ENCODE results near the gene FCRL4. TPM values are rescaled to one million over a fixed set of nuclear protein-coding genes. Genes with fewer than 3 reads are reported as not detected.

The FCRL4 gene
- total and polyA plus RNA-seq, 10 of the 15 experiments (the other 5 are each of a cell fraction or from before 2014, with no cell fraction given): 0.09 to 0.44 (median 0.26) TPM; not detected in 1

DNA sequence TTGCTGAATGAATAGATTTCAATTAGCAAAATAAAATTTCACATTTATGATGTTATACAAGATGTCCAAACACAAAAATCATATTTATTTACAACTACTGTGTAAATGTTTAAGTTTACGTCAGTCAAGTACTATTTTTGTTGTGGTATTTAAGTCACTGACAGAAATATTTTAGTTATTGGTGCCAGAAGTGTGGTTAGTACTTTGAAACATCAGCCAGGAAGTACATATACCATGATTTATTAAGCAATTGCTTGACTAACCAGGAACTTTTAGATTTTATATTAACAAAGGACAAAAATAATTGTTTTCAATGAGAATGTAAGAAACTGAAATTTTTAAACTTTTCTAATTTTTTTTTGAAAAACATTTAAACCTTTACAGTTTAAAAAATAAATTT lies 2.4 kb upstream of the FCRL4 start (continued):
- TF ChIP-seq JUND (IDR thresholded peaks at IDR 0.05; ENCODE audit: low read depth, low read length) (no peak), NR2C1 (IDR thresholded peaks at IDR 0.05) (no peak), SRF (IDR thresholded peaks at IDR 0.05; ENCODE audit: low read depth in 2 of 2, low read length in 2 of 2) (no peak), SUZ12 (IDR thresholded peaks at IDR 0.05; ENCODE audit: unreplicated experiment) (no peak), CHD2 (IDR thresholded peaks at IDR 0.05; ENCODE audit: borderline replicate concordance, low read depth, low read length) (no peak)

DNA sequence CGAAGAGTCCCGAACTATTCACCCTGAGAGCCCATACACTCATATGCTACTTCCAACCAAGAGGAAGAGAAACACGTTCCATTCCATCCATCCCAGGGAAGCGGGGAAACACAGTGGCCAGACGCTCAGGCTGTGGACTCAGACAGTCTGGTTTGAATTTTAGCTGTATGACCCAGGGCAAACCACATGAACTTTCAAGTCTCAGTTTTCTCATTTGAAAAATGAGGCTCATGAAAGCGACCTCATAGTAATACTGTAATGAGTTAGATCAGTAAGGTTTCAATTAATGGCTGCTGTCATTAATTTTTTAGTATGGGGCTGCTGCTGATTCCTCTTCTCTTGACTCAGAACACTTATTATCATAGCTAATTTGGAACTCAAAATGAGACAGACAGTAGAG lies 1.5 kb downstream of the FCRL4 start:
- intact Hi-C loops (cut with micrococcal nuclease; ENCODE audit: unreplicated experiment): no loop called here
- ChIA-PET POLR2A (interaction anchor here (1.7 kb wide), 1 partner anchor 13 kb away, joined by 3 read pairs; no protein-coding TSS in a partner anchor), CTCF (interaction anchor here (0.6 to 5.7 kb wide), 16 partner anchors 8 to 399 kb away, joined by 3 to 51 read pairs (median 4); no protein-coding TSS in a partner anchor), SMC1A (ENCODE audit: uncharacterized antibody, unreplicated experiment) (interaction anchor here (0.8 to 3.3 kb wide), 9 partner anchors 11 to 197 kb away, joined by 3 to 34 read pairs (median 5); no protein-coding TSS in a partner anchor), RAD21 (ENCODE audit: unreplicated experiment) (interaction anchor here (1.2 to 4.1 kb wide), 6 partner anchors 16 to 104 kb away, joined by 3 to 31 read pairs (median 6); partner anchors contain the start of gene FCRL3)
- Histone ChIP-seq H3K4me1 (ENCODE audit: control insufficient read depth, insufficient read depth, low read length) (peaks cover 35% of the 10 kb centered on the region), H3K27ac (ENCODE audit: control insufficient read depth, insufficient read depth) (no peak overlapping the region), H3K9me3 (replicated peaks; ENCODE audit: control insufficient read depth, insufficient read depth, low read length) (no peaks in the 10 kb centered on the region), H3K4me2 (ENCODE audit: control insufficient read depth, insufficient read depth) (peak overlapping the region; percentile 64), H3K27me3 (replicated peaks in 1 of 2; ENCODE audit: control insufficient read depth in 2 of 2, insufficient read depth in 2 of 2, low read length in 1 of 2) (no peaks in the 10 kb centered on the region), H3K79me2 (ENCODE audit: control insufficient read depth, insufficient read depth, low read length) (no peaks in the 10 kb centered on the region), H2AFZ (ENCODE audit: control insufficient read depth, low read depth, low read length) (no peak overlapping the region), H3K36me3 (ENCODE audit: control insufficient read depth in 2 of 2, insufficient read depth in 2 of 2, low read length in 1 of 2) (no peaks in the 10 kb centered on the region), H3K4me3 (peak overlapping the region; percentile 13; the same call in 1 of the 2 replicates), H3K9ac (ENCODE audit: control insufficient read depth, insufficient read depth, low read length) (no peak overlapping the region), H4K20me1 (ENCODE audit: control insufficient read depth, insufficient read depth) (no peaks in the 10 kb centered on the region)
- no TSS peak for BruUV-seq (replicated peaks)
- FAIRE-seq: peak; percentile 75
- peak; percentile 85 for ATAC-seq
- 0% methylated on average over 6 of the region's 6 CpGs for WGBS (ENCODE audit: insufficient coverage, insufficient replicate concordance, low lambda C conversion rate, missing lambda C conversion rate)
- no peak for DNase-seq (ENCODE audit: low read depth, low spot score)
- in situ Hi-C loops (cut with MboI): no loop called here
- TF ChIP-seq IKZF2 (IDR thresholded peaks at IDR 0.05) (peak; percentile 58 to 63; a peak in 3 of 4 replicates), CBFB (IDR thresholded peaks at IDR 0.05; ENCODE audit: low read depth) (peak; percentile 72; the same call in 1 of the 2 replicates), RUNX3 (IDR thresholded peaks at IDR 0.05; ENCODE audit: low read length) (peak; percentile 94), NR2F1 (conservative IDR thresholded peaks at IDR 0.05) (peak; percentile 98), ZBED1 (IDR thresholded peaks at IDR 0.05; ENCODE audit: borderline replicate concordance) (0 out of 2 replicates have a peak, but pooled peaks have one; percentile 35), POLR2A (IDR thresholded peaks at IDR 0.05; ENCODE audit: low read depth, low read length) (no peak), SIN3A (IDR thresholded peaks at IDR 0.05; ENCODE audit: low read depth, low read length) (no peak), PAX5 (IDR thresholded peaks at IDR 0.05; ENCODE audit: borderline replicate concordance, low read depth, low read length) (peak; percentile 62; the same call in 1 of the 2 replicates), SPI1 (IDR thresholded peaks at IDR 0.05; ENCODE audit: borderline replicate concordance, insufficient read depth, low read depth, low read length) (peak; percentile 29; the same call in 1 of the 2 replicates), GATAD2B (conservative IDR thresholded peaks at IDR 0.05; ENCODE audit: low read depth) (no peak), CREM (IDR thresholded peaks at IDR 0.05; ENCODE audit: low read depth) (peak; percentile 46), KLF5 (IDR thresholded peaks at IDR 0.05; ENCODE audit: partially characterized antibody) (no peak), ATF7 (IDR thresholded peaks at IDR 0.05; ENCODE audit: low read depth) (peak; percentile 67), NFYB (IDR thresholded peaks at IDR 0.05; ENCODE audit: insufficient read depth, low read depth, low read length) (no peak)
- TF ChIP-seq, protein P1, sequence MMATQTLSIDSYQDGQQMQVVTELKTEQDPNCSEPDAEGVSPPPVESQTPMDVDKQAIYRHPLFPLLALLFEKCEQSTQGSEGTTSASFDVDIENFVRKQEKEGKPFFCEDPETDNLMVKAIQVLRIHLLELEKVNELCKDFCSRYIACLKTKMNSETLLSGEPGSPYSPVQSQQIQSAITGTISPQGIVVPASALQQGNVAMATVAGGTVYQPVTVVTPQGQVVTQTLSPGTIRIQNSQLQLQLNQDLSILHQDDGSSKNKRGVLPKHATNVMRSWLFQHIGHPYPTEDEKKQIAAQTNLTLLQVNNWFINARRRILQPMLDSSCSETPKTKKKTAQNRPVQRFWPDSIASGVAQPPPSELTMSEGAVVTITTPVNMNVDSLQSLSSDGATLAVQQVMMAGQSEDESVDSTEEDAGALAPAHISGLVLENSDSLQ (IDR thresholded peaks at IDR 0.05): 0 out of 2 replicates have a peak, but pooled peaks have one; percentile 14
- TF ChIP-seq, protein P2, sequence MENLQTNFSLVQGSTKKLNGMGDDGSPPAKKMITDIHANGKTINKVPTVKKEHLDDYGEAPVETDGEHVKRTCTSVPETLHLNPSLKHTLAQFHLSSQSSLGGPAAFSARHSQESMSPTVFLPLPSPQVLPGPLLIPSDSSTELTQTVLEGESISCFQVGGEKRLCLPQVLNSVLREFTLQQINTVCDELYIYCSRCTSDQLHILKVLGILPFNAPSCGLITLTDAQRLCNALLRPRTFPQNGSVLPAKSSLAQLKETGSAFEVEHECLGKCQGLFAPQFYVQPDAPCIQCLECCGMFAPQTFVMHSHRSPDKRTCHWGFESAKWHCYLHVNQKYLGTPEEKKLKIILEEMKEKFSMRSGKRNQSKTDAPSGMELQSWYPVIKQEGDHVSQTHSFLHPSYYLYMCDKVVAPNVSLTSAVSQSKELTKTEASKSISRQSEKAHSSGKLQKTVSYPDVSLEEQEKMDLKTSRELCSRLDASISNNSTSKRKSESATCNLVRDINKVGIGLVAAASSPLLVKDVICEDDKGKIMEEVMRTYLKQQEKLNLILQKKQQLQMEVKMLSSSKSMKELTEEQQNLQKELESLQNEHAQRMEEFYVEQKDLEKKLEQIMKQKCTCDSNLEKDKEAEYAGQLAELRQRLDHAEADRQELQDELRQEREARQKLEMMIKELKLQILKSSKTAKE (IDR thresholded peaks at IDR 0.05; ENCODE audit: low read depth, poor library complexity, severe bottlenecking): peak; percentile 97
